SK-N-SH (cell line): ENCODE results near the gene SLC6A17. TPM values are rescaled to one million over a fixed set of nuclear protein-coding genes. Genes with fewer than 3 reads are reported as not detected.

Experiments used
- CTCF ChIA-PET: fragments of 300-600, 350-600 bp; formaldehyde crosslinking; extraction: SDS; loops from one replicate; lab custom pipeline; 2021; lab: Yijun Ruan, JAX
- POLR2A ChIA-PET: fragments of 350-600 bp; sonication (Branson Sonifier 250); formaldehyde crosslinking; extraction: SDS; loops from one replicate; lab custom pipeline; 2020; ENCODE audit warnings: antibody characterized with exemption, inconsistent platforms; lab: Yijun Ruan, JAX
- DNase-seq: peaks from one replicate; pipeline ENCODE4 v3.0.0; 2012
- H2AFZ ChIP-seq: fragments of 200-600 bp; sonication (generic); 2 replicates; pipeline ENCODE4 v1.8.1; 2016; ENCODE audit warnings: antibody characterized with exemption, mild to moderate bottlenecking, low read depth
- H3F3A ChIP-seq: fragments of 200-600 bp; sonication (generic); replicated peaks from 2 replicates; pipeline ENCODE3; 2016; ENCODE audit warnings: antibody characterized with exemption, mild to moderate bottlenecking; ENCODE audit not compliant: insufficient read depth
- H3K27ac ChIP-seq, 2 experiments: fragments of 200-500 bp in 1 of 2; fragments of 200-600 bp in 1 of 2; sonication (Bioruptor generic) in 1 of 2; sonication (generic), shearing (Covaris generic) in 1 of 2; 2 replicates each; pipeline versions ENCODE4 v1.5.1 to v1.6.1; 2014 to 2016; ENCODE audit warnings: low read depth in 2 of 2, inconsistent platforms in 1 of 2, low read length in 1 of 2, mild to moderate bottlenecking in 1 of 2, mixed read lengths in 1 of 2
- H3K27me3 ChIP-seq: fragments of 200-600 bp; sonication (generic), shearing (Covaris generic); 2 replicates; pipeline ENCODE4 v1.6.1; 2016; ENCODE audit warnings: mixed run types; ENCODE audit not compliant: insufficient read depth
- H3K36me3 ChIP-seq, 2 experiments: fragments of 200-500 bp in 1 of 2; fragments of 200-600 bp in 1 of 2; sonication (Bioruptor generic) in 1 of 2; sonication (generic) in 1 of 2; replicated peaks in 1 of 2; 2 replicates each; pipeline versions ENCODE3 to v1.5.1; 2014 to 2016; ENCODE audit warnings: low read length in 1 of 2, mild to moderate bottlenecking in 1 of 2; ENCODE audit not compliant: insufficient read depth in 2 of 2, control insufficient read depth in 1 of 2
- H3K4me1 ChIP-seq, 2 experiments: fragments of 200-500 bp in 1 of 2; fragments of 200-600 bp in 1 of 2; sonication (Bioruptor generic) in 1 of 2; sonication (generic), shearing (Covaris generic) in 1 of 2; 2 replicates each; pipeline versions ENCODE4 v1.5.1 to v1.6.1; 2014 to 2016; ENCODE audit warnings: low read depth in 1 of 2, low read length in 1 of 2, mixed run types in 1 of 2; ENCODE audit not compliant: insufficient read depth in 2 of 2, control insufficient read depth in 1 of 2
- H3K4me2 ChIP-seq: fragments of 200-600 bp; sonication (generic), shearing (Covaris generic); 2 replicates; pipeline ENCODE4 v1.6.1; 2017; ENCODE audit warnings: mixed run types
- H3K4me3 ChIP-seq, 2 experiments: fragments of 200-500 bp in 1 of 2; fragments of 200-600 bp in 1 of 2; sonication (Bioruptor generic) in 1 of 2; sonication (generic), shearing (Covaris generic) in 1 of 2; 2 replicates each; pipeline versions ENCODE4 v1.5.1 to v1.8.1; 2014 to 2016; ENCODE audit warnings: low read depth in 2 of 2, inconsistent platforms in 1 of 2, low read length in 1 of 2, mild to moderate bottlenecking in 1 of 2, mixed read lengths in 1 of 2, moderate library complexity in 1 of 2
- H3K79me2 ChIP-seq: fragments of 200-600 bp; sonication (generic); 2 replicates; pipeline ENCODE4 v1.8.1; 2017; ENCODE audit warnings: mild to moderate bottlenecking; ENCODE audit not compliant: insufficient read depth
- H3K9ac ChIP-seq: fragments of 200-600 bp; sonication (generic); 2 replicates; pipeline ENCODE4 v1.6.1; 2017; ENCODE audit warnings: mixed run types
- H3K9me2 ChIP-seq: fragments of 200-600 bp; sonication (generic); 2 replicates; pipeline ENCODE4 v1.6.1; 2017; ENCODE audit warnings: mixed run types
- H3K9me3 ChIP-seq: fragments of 200-600 bp; sonication (generic); 2 replicates; pipeline ENCODE4 v1.6.1; 2017; ENCODE audit warnings: mixed run types, mild to moderate bottlenecking, moderate library complexity
- H4K20me1 ChIP-seq: fragments of 200-600 bp; sonication (generic); 2 replicates; pipeline ENCODE4 v1.6.1; 2017; ENCODE audit warnings: mild to moderate bottlenecking, mixed run types; ENCODE audit not compliant: insufficient read depth
- ELF1 ChIP-seq: IDR thresholded peaks from 2 replicates; pipeline ENCODE4 v1.4.0; 2012
- FOSL2 ChIP-seq: IDR thresholded peaks from 2 replicates; pipeline ENCODE4 v1.4.0; 2012; ENCODE audit warnings: low read depth, mild to moderate bottlenecking, moderate library complexity, borderline replicate concordance
- FOXJ3 ChIP-seq: sonication (generic); formaldehyde crosslinking; IDR thresholded peaks from 2 replicates; pipeline ENCODE4 v1.5.1; 2020; ENCODE audit warnings: mild to moderate bottlenecking, missing genetic modification reagents
- FOXM1 ChIP-seq: IDR thresholded peaks from 2 replicates; pipeline ENCODE4 v1.4.0; 2012; ENCODE audit warnings: low read depth, mild to moderate bottlenecking
- GABPA ChIP-seq: IDR thresholded peaks from 2 replicates; pipeline ENCODE4 v1.4.0; 2012; ENCODE audit warnings: low read depth, mild to moderate bottlenecking
- IRF3 ChIP-seq: fragments of 150-350 bp; IDR thresholded peaks from 2 replicates; pipeline ENCODE4 v1.6.1; 2016; ENCODE audit warnings: mild to moderate bottlenecking, low read depth, low read length
- MXI1 ChIP-seq: IDR thresholded peaks from 2 replicates; pipeline ENCODE4 v1.6.1; 2012; ENCODE audit warnings: mild to moderate bottlenecking, low read depth, low read length, improper control_type of control experiment
- NRF1 ChIP-seq: IDR thresholded peaks from 2 replicates; pipeline ENCODE4 v1.6.1; 2012; ENCODE audit warnings: low read depth, mild to moderate bottlenecking, low read length
- POLR2AphosphoS5 ChIP-seq: IDR thresholded peaks from 2 replicates; pipeline ENCODE4 v1.6.1; 2012; ENCODE audit warnings: low read depth, low read length
- RAD21 ChIP-seq: IDR thresholded peaks from 2 replicates; pipeline ENCODE4 v1.6.1; 2012; ENCODE audit warnings: mild to moderate bottlenecking, low read length
- RCOR1 ChIP-seq: fragments of 150-350 bp; IDR thresholded peaks from 2 replicates; pipeline ENCODE4 v1.6.1; 2017; ENCODE audit warnings: antibody characterized with exemption, low read length
- RXRA ChIP-seq: IDR thresholded peaks from 2 replicates; pipeline ENCODE4 v1.4.0; 2012; ENCODE audit warnings: low read depth, mild to moderate bottlenecking, borderline replicate concordance
- SIN3A ChIP-seq: IDR thresholded peaks from 2 replicates; pipeline ENCODE4 v1.6.1; 2012; ENCODE audit warnings: low read depth, mild to moderate bottlenecking, low read length, moderate library complexity, borderline replicate concordance
- USF1 ChIP-seq: IDR thresholded peaks from 2 replicates; pipeline ENCODE4 v1.4.0; 2012; ENCODE audit warnings: low read depth, borderline replicate concordance
- YY1 ChIP-seq: IDR thresholded peaks from 2 replicates; pipeline ENCODE4 v1.4.0; 2012; ENCODE audit warnings: low read depth, mild to moderate bottlenecking
- ZBTB33 ChIP-seq: IDR thresholded peaks from 2 replicates; pipeline ENCODE4 v1.4.0; 2012; ENCODE audit warnings: low read depth, borderline replicate concordance
- WGBS: methylation state at CpG from one replicate; pipeline ENCODE4 v1.1.6; 2017; ENCODE audit warnings: low lambda C conversion rate; 5-methylcytosine and 5-hydroxymethylcytosine counted together
- polyA plus RNA-seq, 3 experiments: library from polyadenylated mRNA; depleted of rRNA; stranded (reverse); fragments of >200 nt; gene quantifications; 2 replicates each; pipeline ENCODE4 v1.2.3, GENCODE V29; 2012

The SLC6A17 gene
- polyA plus RNA-seq, 1 of the 3 experiments (the other 2 are of a cell fraction), result 0.67 TPM

GRCh38 chr1:110215621-110216515, 65.6 kb downstream of the SLC6A17 start:
- no peaks in the 10 kb centered on the region for H3K79me2 ChIP-seq

More at GRCh38 chr1:110215621-110216515, 65.6 kb downstream of the SLC6A17 start:
- no peak overlapping the region for H3K9ac ChIP-seq
- peaks cover 23% of the 10 kb centered on the region for H3K27me3 ChIP-seq
- H2AFZ ChIP-seq, result no peak overlapping the region
- H3F3A ChIP-seq, result no peaks in the 10 kb centered on the region
- no peaks in the 10 kb centered on the region for H4K20me1 ChIP-seq
- H3K4me3 ChIP-seq, result no peak overlapping the region
- WGBS, result 75% methylated on average over 3 of the region's 7 CpGs
- H3K9me3 ChIP-seq, result no peaks in the 10 kb centered on the region
- no peaks in the 10 kb centered on the region for H3K36me3 ChIP-seq
- ChIA-PET POLR2A (no interaction called here), CTCF (interaction anchor here (0.7 to 19.1 kb wide), 9 partner anchors 8 to 280 kb away, joined by 3 to 1300 read pairs (median 5); no protein-coding TSS in a partner anchor)
- no peaks in the 10 kb centered on the region for H3K9me2 ChIP-seq
- no peak overlapping the region for H3K27ac ChIP-seq
- H3K4me1 ChIP-seq, result peaks cover 0 to 51% of the 10 kb centered on the region in 2 experiments; a peak in 2 of 4 replicates
- no peak overlapping the region for H3K4me2 ChIP-seq
- no peak for DNase-seq
- TF ChIP-seq GABPA, result no peak
- TF ChIP-seq FOXM1, result no peak
- no peak for TF ChIP-seq FOSL2
- no peak for TF ChIP-seq MXI1
- no peak for TF ChIP-seq IRF3
- no peak for TF ChIP-seq YY1
- TF ChIP-seq POLR2AphosphoS5, result no peak
- no peak for TF ChIP-seq RXRA
- no peak for TF ChIP-seq RAD21
- TF ChIP-seq NRF1, result no peak
- TF ChIP-seq FOXJ3 (CRISPR knock-in tag), result no peak
- no peak for TF ChIP-seq ELF1
- TF ChIP-seq USF1, result no peak
- TF ChIP-seq RCOR1, result no peak
- TF ChIP-seq SIN3A, result no peak
- TF ChIP-seq ZBTB33, result no peak
- TF ChIP-seq, all 33 proteins: peak for 0
